ENCODE measurements around the gene LRRC9. TPM values are rescaled to one million over a fixed set of nuclear protein-coding genes. Genes with fewer than 3 reads are reported as not detected.
"Not testable (repeated sequence)": the region's sequence is repeated elsewhere in the genome, so short reads cannot be mapped to it uniquely, and the experiment has no call there.

The LRRC9 gene
- total RNA-seq = not detected

DNA sequence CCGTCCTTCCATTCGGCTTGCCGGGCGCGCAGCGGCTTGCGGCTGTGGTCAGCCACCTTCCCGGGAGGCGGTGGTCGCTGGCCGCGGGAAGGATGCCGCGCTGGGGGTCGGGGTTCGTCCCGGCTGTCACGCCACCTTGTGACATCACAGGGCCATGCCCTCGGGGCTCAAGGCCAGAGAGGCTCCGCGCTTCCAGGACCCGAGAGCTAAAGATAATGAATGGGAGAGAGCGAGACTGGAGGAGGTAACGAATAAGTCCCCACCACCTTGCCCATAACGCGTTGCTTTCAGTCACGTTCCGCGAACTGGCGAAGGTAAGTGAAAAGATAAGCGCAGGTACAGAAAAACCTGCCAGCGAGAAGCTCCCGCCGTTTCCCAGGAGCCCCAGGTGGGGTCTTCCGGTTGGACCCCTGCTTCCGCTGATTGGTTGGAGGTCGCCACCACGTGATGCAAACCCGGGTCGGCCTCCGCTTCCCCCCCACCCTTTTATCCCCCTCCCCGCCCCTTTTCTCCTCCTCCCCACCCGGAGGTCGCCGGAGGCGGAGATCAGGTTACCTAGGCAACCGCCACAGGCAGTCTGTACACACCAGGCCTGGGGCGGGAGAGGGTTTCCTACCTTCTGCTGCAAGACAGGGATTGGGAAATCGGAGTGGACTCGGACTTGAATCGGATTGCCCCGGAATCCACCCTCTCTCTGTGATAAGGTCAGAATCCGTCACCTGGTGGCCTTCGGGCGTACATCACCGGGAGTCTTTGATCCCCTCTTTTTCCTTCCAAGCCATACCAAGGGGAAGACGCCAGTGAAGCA, at the start of gene LRRC9:
TSS of gene LRRC9 (plus strand) at position 575 of the 808 bp plus-strand sequence.
- DNase-seq = no peak

DNA sequence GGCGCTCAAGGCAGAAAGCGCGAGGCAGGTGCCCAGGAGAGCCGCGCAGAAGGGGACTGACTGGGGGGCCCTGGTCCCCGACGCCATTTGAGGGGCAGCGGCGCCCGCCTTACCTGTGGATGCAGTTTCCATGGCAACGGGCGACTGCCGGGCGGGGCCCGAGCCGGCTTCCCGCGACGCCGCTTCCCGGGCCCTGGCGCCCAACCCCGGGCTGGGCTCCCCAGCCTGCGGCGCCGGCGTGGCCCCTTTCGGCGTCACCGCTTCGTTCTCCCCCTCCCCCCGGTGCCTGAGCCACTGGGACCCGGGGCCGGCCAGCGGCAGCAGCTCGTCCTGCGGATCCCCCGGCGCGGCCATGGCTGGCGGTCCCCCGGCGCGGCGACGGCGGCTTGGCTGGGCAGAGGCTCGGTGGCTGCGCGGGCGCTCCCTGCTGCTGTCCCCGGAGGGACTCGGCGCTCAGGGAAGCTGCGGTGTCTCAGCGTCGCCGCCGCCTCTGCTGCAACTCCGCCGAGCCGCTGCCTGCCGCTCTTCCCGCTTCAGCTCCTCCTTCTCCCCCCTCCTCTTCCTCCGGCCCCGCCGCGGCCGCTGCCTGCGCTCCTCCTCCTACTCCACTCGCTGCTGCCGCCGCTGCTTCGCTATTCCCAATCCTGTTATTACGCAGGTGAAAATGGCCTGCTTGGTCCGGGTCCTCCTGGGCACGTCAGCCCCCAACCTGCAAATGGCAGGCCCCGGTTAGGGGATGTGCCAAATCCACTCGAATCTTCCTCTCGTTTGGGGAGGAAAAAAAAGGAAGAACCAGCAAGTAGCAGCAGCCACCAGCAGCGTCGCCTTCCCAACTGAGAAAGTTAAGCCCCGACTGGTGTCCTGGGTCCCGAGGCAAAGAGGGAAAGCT, 49.4 kb upstream of the LRRC9 start, which contains the start of gene RTN1:
TSS of gene RTN1 (minus strand) at position 500 of the 889 bp plus-strand sequence. CDS start at position 354, 146 bp downstream.
- DNase-seq = no peak

DNA sequence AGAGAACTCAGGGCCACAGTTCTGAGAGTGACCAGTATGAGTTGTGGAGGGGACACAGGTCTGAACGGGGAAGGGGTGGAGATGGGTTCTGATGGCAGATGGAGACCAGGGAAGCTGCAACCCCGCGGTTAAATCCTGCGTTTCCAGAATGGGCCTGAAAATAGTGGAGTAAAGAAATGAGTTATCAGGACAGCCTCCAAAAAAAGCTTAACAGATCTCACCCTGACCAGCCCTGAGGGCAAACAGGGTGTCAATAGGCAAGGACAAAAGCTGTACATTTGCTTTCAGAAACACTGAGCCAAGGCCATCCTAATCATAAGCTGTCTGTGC, 48.8 kb upstream of the LRRC9 start:
- no peak for DNase-seq

DNA sequence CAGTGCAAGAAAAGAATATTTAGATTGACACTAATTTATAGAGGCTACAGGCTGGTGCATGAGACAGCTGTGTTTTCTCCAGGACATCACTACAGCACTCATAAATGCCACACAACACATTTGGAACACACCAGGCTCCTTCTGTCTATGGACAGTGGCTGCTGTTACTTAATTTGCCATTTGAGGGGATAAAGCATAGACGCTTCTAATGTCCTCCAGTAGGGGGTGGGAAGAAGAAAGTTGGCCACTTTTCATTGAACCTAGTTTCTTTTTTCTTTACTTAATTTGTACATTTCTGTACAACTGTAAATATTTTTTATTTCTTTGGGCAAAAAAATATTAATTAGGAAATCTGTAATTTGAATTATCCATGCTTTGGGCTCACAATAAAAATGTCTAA, 37.0 kb upstream of the LRRC9 start:
- DNase-seq = no peak

DNA sequence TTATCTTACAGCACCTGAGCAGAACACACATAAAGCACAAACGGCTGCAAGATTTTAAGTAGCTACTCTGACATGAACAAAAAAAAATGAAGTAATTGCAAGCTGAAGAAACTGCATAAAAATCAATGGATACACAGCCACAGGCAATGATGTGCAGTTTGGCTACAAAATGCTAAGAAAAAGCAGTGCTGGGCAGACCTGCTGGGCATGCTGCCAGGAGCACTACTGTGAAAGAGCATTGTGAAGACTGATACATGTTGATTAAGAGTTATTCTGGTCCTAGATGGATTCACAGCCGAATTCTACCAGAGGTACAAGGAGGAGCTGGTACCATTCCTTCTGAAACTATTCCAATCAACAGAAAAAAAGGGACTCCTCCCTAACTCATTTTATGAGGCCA, 29.3 kb upstream of the LRRC9 start:
- no peak for DNase-seq

DNA sequence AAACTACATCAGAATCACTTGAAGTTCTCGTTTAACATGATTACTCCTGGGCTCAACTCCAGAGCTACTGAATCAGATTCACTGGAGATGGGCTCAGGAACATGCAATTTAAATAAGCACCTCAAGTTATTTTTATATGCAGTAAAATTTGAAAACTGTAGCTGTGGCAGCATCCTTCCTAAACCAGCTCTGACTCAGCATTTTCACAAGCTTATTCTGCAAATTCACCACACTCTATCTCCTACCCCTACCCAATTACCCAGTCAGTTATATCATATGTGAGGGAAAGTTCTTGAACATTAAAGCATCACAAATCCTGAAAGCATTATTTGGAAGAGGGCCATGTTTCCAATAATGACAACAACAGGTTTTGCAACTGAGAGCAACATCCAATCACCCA, 24.2 kb upstream of the LRRC9 start:
- DNase-seq = no peak

DNA sequence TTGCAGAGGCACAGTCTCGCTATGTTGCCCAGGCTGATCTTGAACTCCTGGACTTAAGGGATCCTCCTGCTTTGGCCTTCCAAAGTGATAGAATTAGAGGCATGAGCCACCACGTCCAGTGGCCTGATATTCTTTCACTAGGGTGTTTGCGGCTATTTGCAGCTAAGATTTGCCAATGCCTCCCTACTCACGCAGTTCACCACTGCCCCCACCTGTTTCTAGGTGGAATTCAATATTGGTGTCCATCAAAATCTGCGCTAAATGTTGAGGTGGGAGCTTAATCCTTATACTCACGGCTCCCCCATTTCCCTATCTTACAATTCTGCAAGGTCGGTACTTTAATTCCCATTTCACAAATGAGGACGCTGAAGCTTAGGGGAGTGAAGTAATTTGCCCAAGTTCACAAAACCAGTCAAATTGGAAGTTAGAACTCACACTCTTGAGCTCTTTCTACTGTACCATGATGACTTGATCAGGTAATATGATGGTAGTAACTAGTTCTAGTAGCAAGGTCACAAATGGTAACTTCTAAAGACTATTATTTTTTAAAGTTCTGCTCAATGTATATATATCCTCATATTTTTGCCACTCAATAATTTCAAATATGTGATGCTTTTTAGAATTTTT, 22.1 kb upstream of the LRRC9 start:
- DNase-seq = no peak

DNA sequence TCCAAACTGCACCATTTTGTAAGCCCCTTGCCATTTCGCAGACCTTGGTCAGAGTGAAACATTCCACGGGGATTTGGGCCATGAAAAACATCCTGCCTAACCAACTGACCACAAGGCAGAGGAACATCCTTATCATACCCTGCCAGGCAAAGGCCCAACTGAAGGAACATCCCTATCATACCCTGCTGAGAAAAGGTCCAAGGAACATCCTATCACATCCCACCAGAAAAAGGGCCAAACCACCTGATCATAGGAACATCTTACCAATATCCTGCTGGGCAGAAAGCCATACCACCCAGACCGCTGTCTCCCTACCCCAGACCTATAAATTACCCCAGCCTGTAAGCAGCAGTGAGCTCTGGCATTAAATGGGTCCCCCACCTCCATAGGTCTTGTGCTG, 19.4 kb upstream of the LRRC9 start:
- no peak for DNase-seq

DNA sequence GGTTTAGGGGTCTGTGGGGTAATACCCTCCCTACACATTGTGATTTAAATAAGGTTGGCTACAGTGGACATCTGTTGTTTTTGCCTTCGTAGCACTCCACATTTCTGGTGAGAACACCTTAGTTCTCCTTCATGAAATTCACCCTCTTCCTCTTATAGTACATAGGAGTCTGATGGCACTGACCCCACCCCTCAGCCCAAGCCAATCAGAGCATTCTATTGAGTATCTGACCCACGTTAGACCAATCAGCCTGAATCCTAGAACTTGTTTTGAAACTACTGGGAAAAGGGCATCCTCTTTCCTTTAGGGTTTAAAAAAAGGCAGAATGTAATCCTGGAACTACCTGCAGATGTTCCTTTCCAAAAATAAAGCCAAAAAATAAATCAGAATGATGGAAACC, 15.8 kb upstream of the LRRC9 start:
- no peak for DNase-seq

DNA sequence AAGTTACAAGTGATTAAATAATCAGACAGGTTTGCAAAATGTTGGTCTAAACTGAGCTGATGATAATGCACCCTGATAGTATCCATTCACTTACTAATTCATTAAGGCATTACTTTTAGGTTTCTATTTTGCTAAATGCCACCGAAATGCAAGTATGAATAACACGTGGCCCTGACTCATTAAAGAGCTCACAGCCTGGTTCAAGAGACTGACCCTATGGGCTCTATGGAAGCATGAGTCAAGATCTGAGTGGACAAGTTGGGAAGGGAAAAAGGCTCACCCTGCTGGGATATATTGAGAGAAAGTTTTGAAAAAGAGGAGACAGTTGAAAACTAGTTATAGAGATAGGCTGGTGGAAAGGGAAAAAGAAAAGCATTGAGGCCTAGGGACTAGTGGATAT, 14.8 kb upstream of the LRRC9 start:
- no peak for DNase-seq

DNA sequence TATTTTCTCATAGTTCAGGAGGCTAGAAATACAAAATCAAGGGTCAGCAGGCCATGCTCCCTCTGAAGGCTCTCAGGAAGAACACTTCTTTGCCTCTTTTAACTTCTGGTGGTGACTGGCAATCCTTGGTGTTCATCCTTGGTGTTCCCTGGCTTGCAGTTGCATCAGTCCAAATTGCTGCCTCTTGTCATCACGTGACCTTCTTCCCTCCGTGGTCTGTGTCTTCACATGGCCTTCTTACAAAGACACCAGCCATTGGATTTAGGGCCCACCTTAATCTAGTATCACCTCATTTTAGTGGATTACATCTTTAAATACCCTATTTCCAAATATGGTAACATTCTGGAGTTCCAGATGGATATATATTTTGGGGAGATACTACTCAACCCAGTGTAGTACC, 7.5 kb upstream of the LRRC9 start:
- DNase-seq = no peak

DNA sequence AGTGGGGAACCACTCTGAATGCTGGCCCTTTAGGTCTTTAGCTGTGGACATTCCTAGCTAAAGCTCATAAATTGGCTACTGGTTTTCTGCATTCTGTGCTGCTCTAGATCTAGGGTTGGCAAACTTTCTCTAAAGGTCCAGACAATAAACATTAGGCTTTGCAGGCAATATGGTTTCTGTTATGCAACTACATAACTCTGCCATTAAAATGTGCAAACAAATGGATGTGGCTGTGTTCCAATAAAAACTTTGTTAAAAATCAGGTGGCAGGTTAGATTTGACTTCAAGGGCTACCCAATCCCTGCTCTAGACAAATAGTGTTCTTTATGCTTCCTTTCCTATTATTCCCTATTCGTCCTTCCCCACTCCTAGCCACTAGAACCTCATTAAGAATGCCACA, 6.8 kb upstream of the LRRC9 start:
- no peak for DNase-seq

DNA sequence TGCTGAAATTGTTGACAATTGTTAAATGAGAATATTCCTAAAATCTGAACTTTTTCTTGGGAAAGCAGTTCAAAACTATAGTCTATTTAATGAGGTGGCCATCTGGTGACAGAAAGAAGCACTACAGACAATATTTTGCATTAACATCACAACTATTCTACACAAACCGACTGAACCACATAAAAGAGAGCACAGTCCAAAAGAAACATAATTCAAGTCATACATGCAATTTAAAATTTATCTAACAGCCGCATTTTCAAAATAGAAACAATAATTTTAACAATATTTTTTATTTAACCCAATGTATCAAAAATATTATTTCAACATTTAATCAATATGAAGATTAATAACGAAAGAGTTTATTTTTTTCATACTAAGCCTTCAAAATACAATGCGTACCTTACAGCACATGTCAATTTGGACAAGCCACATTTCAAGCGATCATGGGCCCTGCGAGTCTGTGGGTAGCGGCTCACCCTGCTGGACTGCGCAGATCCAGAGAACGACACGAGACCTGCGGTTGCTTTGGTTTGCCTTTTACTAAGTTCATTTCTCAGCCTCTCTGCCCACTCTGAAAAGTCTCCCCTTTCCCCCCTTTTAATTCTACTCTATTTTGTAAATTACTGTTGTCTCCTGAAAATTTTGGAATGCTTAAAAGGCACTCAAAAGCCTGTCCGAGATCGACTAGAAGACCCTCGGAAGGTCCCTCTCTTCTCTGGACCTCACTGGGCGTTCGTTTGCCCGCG, 947 bp upstream of the LRRC9 start:
- DNase-seq = no peak

DNA sequence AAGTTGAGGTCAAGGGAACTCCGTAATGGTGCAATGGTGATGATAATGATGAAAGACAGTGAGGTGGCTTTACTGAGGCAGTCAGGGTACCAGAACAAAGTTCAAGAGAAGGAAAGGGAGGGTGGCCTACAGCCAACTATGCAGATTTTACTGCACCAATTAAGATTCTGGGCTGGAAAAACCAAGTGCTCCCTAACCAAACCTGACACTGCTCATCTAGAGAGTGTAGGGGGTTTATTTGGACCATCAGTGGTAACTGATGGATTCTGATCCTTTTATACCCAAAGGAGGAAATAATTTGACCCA, 387 bp downstream of the LRRC9 start:
- no peak for DNase-seq

DNA sequence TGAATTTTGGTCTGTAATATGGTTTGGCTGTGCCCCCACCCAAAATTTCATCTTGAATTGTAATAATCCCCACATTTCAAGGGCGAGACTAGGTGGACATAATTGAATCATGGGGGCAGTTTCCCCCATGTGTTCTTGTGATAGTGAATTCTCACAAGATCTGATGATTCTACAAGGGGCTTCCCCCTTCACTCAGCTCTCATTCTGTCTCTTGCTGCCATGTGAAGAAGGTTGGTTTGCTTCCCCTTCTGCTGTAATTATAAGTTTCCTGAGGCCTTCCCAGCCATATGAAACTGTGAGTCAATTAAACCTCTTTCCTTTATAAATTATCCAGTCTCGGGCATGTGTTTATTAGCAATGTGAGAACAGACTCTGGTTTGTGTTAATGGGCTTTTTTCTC, 5.9 kb downstream of the LRRC9 start:
- DNase-seq = no peak

DNA sequence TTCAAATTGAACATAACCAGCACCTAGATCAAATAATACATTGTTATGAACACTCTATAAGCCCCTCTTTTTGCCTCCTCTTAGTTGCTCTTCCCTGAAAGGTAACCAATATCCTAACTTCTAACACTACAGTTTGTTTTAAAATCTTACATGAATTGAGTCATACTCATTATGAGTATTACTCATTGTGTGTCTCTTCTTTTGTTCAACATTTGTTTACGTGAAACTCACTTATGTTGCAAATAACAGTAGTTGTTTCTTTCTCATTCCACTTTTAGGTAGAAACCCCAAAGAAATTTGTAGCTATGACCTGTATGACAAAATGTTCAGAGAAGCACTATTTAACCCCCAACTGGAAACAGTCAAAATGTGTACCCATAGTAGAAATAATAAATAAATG, 6.6 kb downstream of the LRRC9 start:
- no peak for DNase-seq

DNA sequence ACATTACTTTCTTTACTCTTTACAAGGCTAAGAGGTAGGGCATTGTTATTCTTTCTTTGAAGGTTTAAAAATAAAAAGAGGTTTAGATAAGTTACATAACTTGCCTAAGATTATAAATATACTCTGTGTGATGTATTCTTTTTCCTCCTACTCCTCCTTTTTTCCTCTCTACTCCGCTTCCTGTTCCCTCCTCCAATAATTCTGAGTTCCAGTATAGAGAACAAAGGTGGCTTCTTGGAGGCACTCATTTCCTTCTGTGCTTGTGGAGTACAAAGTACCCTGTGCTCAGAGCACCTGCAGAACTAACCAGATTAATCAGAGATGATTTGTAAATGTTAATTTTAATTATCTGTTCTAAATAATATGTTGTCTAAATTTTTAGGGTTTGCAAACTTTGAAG, 11.3 kb downstream of the LRRC9 start:
- DNase-seq = no peak

DNA sequence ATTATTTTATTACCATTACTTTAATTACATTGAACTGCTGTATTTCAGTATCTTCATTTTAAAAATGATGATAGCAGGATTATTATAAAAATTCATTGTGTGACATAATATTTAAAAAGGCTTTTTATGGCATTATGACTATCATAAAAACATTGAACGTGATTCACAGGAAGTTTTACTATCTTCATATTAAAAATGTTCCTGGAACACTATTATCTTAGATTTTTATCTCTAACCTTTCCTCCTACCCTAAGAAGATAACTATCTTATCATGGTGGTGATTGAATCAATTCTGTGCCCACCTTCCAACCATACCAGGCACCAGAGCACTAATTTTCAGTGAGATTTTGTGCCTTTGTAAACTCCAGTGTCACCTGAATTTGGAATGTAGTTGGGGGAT, 16.2 kb downstream of the LRRC9 start:
- DNase-seq = no peak

DNA sequence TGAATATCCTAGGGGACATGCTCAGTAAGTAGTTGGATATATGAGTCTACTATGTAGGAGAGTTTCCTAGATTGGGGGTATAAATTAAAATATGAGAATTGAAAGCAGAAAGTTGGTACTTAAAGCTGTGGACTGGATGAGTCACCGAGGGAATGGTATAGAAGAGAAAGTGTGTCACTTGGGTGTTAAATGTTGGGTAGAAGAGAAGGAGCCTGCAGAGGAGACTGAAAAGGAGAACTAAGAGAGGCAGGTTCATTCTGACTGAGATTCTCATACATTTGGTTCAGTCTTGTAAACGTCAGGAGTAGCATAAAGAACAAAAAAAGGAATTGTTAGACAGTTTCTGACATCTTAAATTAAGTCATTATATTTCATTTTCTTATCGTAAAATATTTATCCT, 19.9 kb downstream of the LRRC9 start:
- DNase-seq = no peak

DNA sequence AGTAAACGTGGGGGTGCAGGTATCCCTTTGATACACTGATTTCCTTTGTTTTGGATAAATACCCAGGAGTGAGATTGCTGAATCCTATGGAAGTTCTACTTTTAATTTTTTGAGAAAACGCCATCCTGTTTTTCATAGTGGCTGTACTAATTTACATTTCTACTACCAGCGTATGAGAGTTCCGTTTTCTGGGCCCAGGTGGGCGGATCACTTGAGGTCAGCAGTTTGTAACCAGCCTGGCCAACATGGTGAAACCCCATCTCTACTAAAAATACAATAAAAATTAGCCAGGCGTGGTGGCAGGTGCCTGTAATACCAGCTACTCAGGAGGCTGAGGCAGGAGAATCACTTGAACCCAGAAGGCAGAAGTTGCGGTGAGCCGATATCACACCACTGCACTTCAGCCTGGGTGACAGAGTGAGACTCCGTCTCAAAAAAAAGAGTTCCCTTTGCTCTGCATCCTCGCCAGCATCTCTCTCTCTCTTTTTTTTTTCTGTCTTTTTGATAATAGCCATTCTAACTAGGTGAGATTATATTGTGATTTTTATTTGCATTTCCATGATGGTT, 22.4 kb downstream of the LRRC9 start:
- not testable (repeated sequence) for DNase-seq

DNA sequence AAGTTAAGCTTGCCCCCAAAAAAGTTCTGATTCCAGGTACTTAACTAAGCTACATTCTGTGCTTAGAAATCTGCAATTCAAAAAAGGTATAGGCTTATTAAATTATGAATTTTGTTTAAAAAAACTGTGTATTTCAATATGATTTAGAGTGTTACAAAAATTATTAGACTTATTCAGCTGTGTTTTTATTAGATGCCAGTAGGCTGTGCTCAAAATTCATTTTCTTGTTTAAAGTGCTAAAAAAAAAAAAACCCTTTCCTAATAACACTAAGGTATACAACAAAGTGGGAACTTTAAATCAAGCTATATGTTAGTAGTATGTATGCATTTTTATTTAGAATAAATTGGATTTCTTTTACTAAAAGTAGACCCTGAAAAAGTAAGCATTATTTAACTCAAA, 25.0 kb downstream of the LRRC9 start:
- DNase-seq = no peak

DNA sequence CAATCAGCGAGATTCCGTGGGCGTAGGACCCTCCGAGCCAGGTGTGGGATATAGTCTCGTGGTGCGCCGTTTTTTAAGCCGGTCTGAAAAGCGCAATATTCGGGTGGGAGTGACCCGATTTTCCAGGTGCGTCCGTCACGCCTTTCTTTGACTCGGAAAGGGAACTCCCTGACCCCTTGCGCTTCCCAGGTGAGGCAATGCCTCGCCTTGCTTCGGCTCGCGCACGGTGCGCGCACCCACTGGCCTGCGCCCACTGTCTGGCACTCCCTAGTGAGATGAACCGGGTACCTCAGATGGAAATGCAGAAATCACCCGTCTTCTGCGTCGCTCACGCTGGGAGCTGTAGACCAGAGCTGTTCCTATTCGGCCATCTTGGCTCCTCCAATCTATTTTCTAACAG, 32.2 kb downstream of the LRRC9 start:
- not testable (repeated sequence) for DNase-seq

DNA sequence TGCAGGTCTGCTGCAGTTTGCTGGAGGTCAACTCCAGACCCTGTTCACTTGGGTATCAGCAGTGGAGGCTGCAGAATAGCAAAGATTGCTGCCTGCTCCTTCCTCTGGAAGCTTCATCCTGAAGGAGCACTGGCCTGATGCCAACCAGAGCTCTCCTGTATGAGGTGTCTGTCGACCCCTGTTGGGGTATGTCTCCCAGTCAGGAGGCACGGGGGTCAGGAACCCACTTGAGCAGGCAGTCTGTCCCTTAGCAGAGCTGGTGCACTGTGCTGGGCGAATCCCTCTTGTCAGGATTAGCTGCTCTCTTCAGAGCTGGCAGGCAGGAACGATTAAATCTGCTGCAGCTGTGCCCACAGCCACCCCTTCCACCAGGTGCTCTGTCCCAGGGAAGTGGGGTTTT, 37.9 kb downstream of the LRRC9 start:
- DNase-seq = not testable (repeated sequence)

All from effector CD4-positive, alpha-beta T cell (primary cell).